HCT116 (cell line): Measurements from ENCODE around the gene MTFR2.

Experiments used
- EZH2 ChIP-seq: fragments of 200-600 bp; sonication (generic); IDR thresholded peaks from 2 replicates; pipeline ENCODE4 v1.6.1; 2017; ENCODE audit warnings: antibody characterized with exemption, mixed run types
- POLR2A ChIP-seq: IDR thresholded peaks from 2 replicates; pipeline ENCODE4 v1.7.0; 2011; ENCODE audit warnings: borderline replicate concordance; ENCODE audit not compliant: insufficient read depth, insufficient read length; ENCODE audit errors: extremely low read depth
- RAD21 ChIP-seq: IDR thresholded peaks from 2 replicates; pipeline ENCODE4 v1.6.1; 2012; ENCODE audit warnings: low read depth, mild to moderate bottlenecking
- SP1 ChIP-seq: IDR thresholded peaks from 2 replicates; pipeline ENCODE4 v1.6.1; 2012; ENCODE audit warnings: low read depth
- TCF7L2 ChIP-seq: IDR thresholded peaks from 2 replicates; pipeline ENCODE4 v1.7.0; 2011; ENCODE audit warnings: borderline replicate concordance, inconsistent platforms; ENCODE audit not compliant: insufficient read depth, insufficient read length; ENCODE audit errors: extremely low read depth
- ZFX ChIP-seq: fragments of 450-650 bp; IDR thresholded peaks from 2 replicates; pipeline ENCODE4 v1.6.1; 2017
- ZNF274 ChIP-seq: fragments of 200-500 bp; sonication (Bioruptor generic); IDR thresholded peaks from 2 replicates; pipeline ENCODE4 v1.6.1; 2014; ENCODE audit warnings: mild to moderate bottlenecking, low read depth, low read length, inconsistent platforms
- TF ChIP-seq, protein P1 (sequence below), 3 experiments: fragments of 200-600 bp in 1 of 3; sonication (generic) in 1 of 3; IDR thresholded peaks in 2 of 3; conservative IDR thresholded peaks in 1 of 3; 2 replicates each; pipeline ENCODE4 v1.5.1; 2012 to 2017; ENCODE audit warnings: low read depth in 2 of 3, low read length in 2 of 3, antibody characterized with exemption in 1 of 3, borderline replicate concordance in 1 of 3, control low read depth in 1 of 3, mild to moderate bottlenecking in 1 of 3, mixed read lengths in 1 of 3, mixed run types in 1 of 3, moderate library complexity in 1 of 3; ENCODE audit not compliant: insufficient read depth in 1 of 3

DNA sequence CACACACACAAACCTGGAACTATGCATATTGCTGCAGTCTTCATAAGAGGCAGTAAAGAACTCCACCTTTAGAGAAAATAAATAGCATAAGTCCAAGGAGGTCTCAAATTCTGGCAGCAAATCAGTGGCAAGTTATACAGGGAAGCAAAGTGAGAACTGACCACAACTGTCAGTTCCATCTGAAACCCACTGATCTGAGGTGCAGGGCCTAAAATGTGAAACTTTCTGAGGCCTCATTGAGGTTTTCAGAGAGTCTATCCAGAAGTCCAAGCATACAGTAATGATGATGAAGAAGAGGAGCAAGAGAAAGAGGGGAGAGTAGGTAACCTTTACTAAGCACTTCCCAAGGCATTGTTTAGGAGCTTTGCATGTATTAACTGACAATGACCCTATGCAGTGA, 36.3 kb downstream of the MTFR2 start:
- no peak for TF ChIP-seq EZH2
- TF ChIP-seq TCF7L2: no peak
- TF ChIP-seq, protein P1, sequence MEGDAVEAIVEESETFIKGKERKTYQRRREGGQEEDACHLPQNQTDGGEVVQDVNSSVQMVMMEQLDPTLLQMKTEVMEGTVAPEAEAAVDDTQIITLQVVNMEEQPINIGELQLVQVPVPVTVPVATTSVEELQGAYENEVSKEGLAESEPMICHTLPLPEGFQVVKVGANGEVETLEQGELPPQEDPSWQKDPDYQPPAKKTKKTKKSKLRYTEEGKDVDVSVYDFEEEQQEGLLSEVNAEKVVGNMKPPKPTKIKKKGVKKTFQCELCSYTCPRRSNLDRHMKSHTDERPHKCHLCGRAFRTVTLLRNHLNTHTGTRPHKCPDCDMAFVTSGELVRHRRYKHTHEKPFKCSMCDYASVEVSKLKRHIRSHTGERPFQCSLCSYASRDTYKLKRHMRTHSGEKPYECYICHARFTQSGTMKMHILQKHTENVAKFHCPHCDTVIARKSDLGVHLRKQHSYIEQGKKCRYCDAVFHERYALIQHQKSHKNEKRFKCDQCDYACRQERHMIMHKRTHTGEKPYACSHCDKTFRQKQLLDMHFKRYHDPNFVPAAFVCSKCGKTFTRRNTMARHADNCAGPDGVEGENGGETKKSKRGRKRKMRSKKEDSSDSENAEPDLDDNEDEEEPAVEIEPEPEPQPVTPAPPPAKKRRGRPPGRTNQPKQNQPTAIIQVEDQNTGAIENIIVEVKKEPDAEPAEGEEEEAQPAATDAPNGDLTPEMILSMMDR (IDR thresholded peaks at IDR 0.05 in 2 of 3, conservative IDR thresholded peaks at IDR 0.05 in 1 of 3; ENCODE audit: borderline replicate concordance in 1 of 3, insufficient read depth in 1 of 3, low read depth in 2 of 3, low read length in 2 of 3): no peak
- no peak for TF ChIP-seq ZFX
- TF ChIP-seq ZNF274: no peak
- TF ChIP-seq POLR2A: no peak
- no peak for TF ChIP-seq SP1
- no peak for TF ChIP-seq RAD21
